Hepatocyte (in vitro differentiated cells): Measurements from ENCODE around the gene PARD3B. TPM values are rescaled to one million over a fixed set of nuclear protein-coding genes. Genes with fewer than 3 reads are reported as not detected.
A peak's percentile ranks its signal among the peaks of the same experiment; 100 is the strongest.

Experiments used
- DNase-seq: peaks from one replicate; pipeline ENCODE4 v3.0.0-alpha.2; 2016; ENCODE audit warnings: low spot score
- H2AFZ ChIP-seq: fragments of 200-600 bp; sonication (generic); 2 replicates; pipeline ENCODE4 v1.6.0; 2016; ENCODE audit warnings: antibody characterized with exemption, mild to moderate bottlenecking
- H3K27ac ChIP-seq: fragments of 200-600 bp; sonication (generic); 2 replicates; pipeline ENCODE4 v1.5.1; 2016; ENCODE audit warnings: mild to moderate bottlenecking
- H3K27me3 ChIP-seq: fragments of 200-600 bp; sonication (generic); 2 replicates; pipeline ENCODE4 v1.6.1; 2016
- H3K36me3 ChIP-seq: fragments of 200-600 bp; sonication (generic); replicated peaks from 2 replicates; pipeline ENCODE4 v1.5.1; 2016; ENCODE audit warnings: low read depth; ENCODE audit not compliant: insufficient read depth
- H3K4me1 ChIP-seq: fragments of 200-600 bp; sonication (generic); 2 replicates; pipeline ENCODE4 v1.5.1; 2016; ENCODE audit warnings: mild to moderate bottlenecking, moderate library complexity; ENCODE audit not compliant: insufficient read depth
- H3K4me2 ChIP-seq: fragments of 200-600 bp; sonication (generic); 2 replicates; pipeline ENCODE4 v1.6.0; 2016
- H3K4me3 ChIP-seq: fragments of 200-600 bp; sonication (generic); 2 replicates; pipeline ENCODE4 v1.5.1; 2016; ENCODE audit warnings: mild to moderate bottlenecking
- H3K79me2 ChIP-seq: fragments of 200-600 bp; sonication (generic); 2 replicates; pipeline ENCODE4 v1.6.0; 2017; ENCODE audit warnings: mild to moderate bottlenecking
- H3K9me2 ChIP-seq: fragments of 200-600 bp; sonication (generic); replicated peaks from 2 replicates; pipeline ENCODE4 v1.6.0; 2017; ENCODE audit warnings: mild to moderate bottlenecking; ENCODE audit not compliant: insufficient read depth
- H3K9me3 ChIP-seq: fragments of 200-600 bp; sonication (generic); 2 replicates; pipeline ENCODE4 v1.5.1; 2016; ENCODE audit warnings: low read depth, mild to moderate bottlenecking
- H4K20me1 ChIP-seq: fragments of 200-600 bp; sonication (generic); 2 replicates; pipeline ENCODE4 v1.6.0; 2016; ENCODE audit warnings: mild to moderate bottlenecking; ENCODE audit not compliant: insufficient read depth, poor library complexity, severe bottlenecking
- EZH2 ChIP-seq: fragments of 200-600 bp; sonication (generic); IDR thresholded peaks from 2 replicates; pipeline ENCODE4 v1.6.1; 2016; ENCODE audit warnings: antibody characterized with exemption, mild to moderate bottlenecking, borderline replicate concordance
- EZH2phosphoT487 ChIP-seq: fragments of 200-600 bp; sonication (generic); IDR thresholded peaks from one replicate; pipeline ENCODE4 v1.6.1; 2018; ENCODE audit warnings: antibody characterized with exemption, mild to moderate bottlenecking, low read depth, moderate library complexity; ENCODE audit not compliant: unreplicated experiment, severe bottlenecking
- WGBS: methylation state at CpG from one replicate; pipeline ENCODE4 v1.1.6; 2016; ENCODE audit warnings: low lambda C conversion rate; ENCODE audit errors: missing lambda C conversion rate; 5-methylcytosine and 5-hydroxymethylcytosine counted together
- polyA plus RNA-seq: library from polyadenylated mRNA; unstranded; fragments of >200 nt; fragmentation: Nextera tagmentation; extraction: Ambion mirVana; gene quantifications from 2 replicates; pipeline ENCODE4 v1.2.1, GENCODE V29; 2016
- total RNA-seq: library from RNA; depleted of rRNA; stranded (reverse); fragments of >200 nt; gene quantifications from 2 replicates; pipeline ENCODE4 v1.2.3, GENCODE V29; 2014
- TF ChIP-seq, protein P1 (sequence below): fragments of 200-600 bp; sonication (generic); IDR thresholded peaks from 2 replicates; pipeline ENCODE4 v1.5.1; 2016; ENCODE audit warnings: antibody characterized with exemption, mild to moderate bottlenecking; ENCODE audit not compliant: poor library complexity

The PARD3B gene
- total and polyA plus RNA-seq, 2 experiments from 2014 or later = 11.5 to 21.7 TPM

DNA sequence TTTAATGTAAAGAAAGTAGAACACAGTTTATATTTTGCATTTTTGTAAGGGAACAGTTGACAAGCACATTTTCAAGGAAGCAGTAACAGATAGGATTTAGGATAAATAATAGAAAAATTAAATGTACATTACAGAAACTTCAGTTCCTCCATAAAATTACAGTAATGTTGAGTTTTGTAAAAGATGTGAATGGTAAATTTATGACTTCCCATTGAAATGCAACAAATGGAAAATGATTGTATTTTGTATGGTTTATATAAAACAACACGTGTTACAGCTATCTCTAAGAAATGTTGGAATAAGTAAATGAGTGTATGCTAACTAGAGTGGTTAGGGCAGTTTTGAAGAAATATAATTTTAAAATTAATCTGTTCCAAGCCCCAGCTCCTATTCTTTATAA lies 227.3 kb downstream of the PARD3B start:
- peaks cover 27% of the 10 kb centered on the region for H3K79me2 ChIP-seq
- no peak overlapping the region for H3K4me3 ChIP-seq
- peak overlapping the region; percentile 35 for H3K4me2 ChIP-seq
- 68% methylated on average over 1 of the region's 1 CpG for WGBS
- DNase-seq = no peak
- no peaks in the 10 kb centered on the region for H4K20me1 ChIP-seq
- no peaks in the 10 kb centered on the region for H3K36me3 ChIP-seq
- no peaks in the 10 kb centered on the region for H3K27me3 ChIP-seq
- no peaks in the 10 kb centered on the region for H3K9me2 ChIP-seq
- TF ChIP-seq, protein P1, sequence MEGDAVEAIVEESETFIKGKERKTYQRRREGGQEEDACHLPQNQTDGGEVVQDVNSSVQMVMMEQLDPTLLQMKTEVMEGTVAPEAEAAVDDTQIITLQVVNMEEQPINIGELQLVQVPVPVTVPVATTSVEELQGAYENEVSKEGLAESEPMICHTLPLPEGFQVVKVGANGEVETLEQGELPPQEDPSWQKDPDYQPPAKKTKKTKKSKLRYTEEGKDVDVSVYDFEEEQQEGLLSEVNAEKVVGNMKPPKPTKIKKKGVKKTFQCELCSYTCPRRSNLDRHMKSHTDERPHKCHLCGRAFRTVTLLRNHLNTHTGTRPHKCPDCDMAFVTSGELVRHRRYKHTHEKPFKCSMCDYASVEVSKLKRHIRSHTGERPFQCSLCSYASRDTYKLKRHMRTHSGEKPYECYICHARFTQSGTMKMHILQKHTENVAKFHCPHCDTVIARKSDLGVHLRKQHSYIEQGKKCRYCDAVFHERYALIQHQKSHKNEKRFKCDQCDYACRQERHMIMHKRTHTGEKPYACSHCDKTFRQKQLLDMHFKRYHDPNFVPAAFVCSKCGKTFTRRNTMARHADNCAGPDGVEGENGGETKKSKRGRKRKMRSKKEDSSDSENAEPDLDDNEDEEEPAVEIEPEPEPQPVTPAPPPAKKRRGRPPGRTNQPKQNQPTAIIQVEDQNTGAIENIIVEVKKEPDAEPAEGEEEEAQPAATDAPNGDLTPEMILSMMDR = no peak
- TF ChIP-seq EZH2phosphoT487 = no peak
- no peak for TF ChIP-seq EZH2
- no peak overlapping the region for H2AFZ ChIP-seq
- H3K27ac ChIP-seq = no peak overlapping the region
- no peaks in the 10 kb centered on the region for H3K9me3 ChIP-seq
- peaks cover 10% of the 10 kb centered on the region for H3K4me1 ChIP-seq

DNA sequence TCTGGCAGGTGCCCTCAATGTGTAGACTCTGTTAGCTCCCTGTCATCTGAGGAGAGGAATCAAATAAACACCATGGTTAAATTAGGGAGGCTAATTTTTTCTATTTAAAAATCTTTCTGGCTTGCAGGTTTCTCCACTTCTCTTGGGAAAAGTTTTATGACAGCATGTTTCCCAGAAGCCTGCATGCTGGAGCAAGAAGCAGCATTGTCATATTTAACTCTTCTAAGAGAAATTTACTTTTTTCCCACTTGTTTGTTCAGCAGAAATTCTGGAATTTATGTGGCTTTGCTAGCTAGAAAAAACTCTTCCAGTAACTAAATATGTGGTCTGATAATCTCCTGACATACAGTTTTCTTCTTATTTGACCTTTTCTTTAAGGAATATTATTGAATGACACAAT lies 230.5 kb downstream of the PARD3B start:
- H3K4me2 ChIP-seq = peak overlapping the region; percentile 29
- no peaks in the 10 kb centered on the region for H3K27me3 ChIP-seq
- TF ChIP-seq, protein P1 = no peak
- no peak for TF ChIP-seq EZH2phosphoT487
- TF ChIP-seq EZH2 = no peak
- no peaks in the 10 kb centered on the region for H4K20me1 ChIP-seq
- H3K36me3 ChIP-seq = no peaks in the 10 kb centered on the region
- H3K4me3 ChIP-seq = no peak overlapping the region
- no peak overlapping the region for H2AFZ ChIP-seq
- no peaks in the 10 kb centered on the region for H3K9me3 ChIP-seq
- peaks cover 27% of the 10 kb centered on the region for H3K79me2 ChIP-seq
- no peak overlapping the region for H3K27ac ChIP-seq
- DNase-seq = no peak
- peaks cover 10% of the 10 kb centered on the region for H3K4me1 ChIP-seq
- no peaks in the 10 kb centered on the region for H3K9me2 ChIP-seq

DNA sequence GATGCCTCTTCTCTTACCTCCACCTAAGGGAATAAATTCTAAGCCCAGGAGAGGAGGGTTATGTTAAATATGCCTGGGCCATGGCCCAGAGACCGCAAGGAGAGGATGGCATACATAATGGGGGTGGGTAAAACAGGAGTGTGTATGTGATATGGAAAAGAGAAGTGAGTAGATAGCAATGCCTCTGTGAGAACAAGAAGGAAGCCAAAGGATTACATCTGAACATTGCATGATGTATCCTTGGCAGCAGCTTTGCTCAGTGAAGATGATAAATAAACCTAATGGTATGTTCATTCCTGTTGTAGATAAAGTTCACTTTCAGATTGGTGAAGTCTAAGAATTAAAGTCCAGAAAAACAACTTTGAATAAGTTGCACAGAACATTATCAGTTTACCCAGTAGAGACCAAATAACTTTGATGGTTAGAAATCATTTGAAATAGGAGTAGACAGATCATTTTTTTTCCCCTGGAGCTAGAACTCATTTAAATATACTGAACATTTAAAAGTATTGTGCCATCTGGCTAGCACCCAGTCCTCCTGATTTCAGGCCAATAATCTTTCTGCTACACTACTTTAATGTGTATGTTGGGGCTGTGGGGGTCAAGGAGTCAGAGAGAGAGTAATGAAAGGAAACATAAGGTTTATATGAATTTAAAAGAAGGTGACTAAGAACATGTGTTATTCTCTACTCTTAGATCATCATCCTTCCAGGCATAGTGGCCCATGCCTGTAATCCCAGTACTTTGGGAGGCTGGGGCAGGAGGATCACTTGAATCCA lies 231.7 kb downstream of the PARD3B start:
- Histone ChIP-seq H3K4me3 (no peak overlapping the region), H3K9me3 (no peaks in the 10 kb centered on the region), H3K79me2 (peaks cover 19% of the 10 kb centered on the region), H3K9me2 (no peaks in the 10 kb centered on the region), H3K4me2 (no peak overlapping the region), H4K20me1 (no peaks in the 10 kb centered on the region), H2AFZ (no peak overlapping the region), H3K27me3 (no peaks in the 10 kb centered on the region), H3K4me1 (peaks cover 10% of the 10 kb centered on the region), H3K36me3 (no peaks in the 10 kb centered on the region), H3K27ac (no peak overlapping the region)
- WGBS = 80% methylated on average over 1 of the region's 1 CpG
- TF ChIP-seq EZH2phosphoT487 (no peak), EZH2 (no peak)
- TF ChIP-seq, protein P1 = no peak
- DNase-seq = no peak
